ENCODE data around the gene IDH3B.

Gene IDH3B

DNA sequence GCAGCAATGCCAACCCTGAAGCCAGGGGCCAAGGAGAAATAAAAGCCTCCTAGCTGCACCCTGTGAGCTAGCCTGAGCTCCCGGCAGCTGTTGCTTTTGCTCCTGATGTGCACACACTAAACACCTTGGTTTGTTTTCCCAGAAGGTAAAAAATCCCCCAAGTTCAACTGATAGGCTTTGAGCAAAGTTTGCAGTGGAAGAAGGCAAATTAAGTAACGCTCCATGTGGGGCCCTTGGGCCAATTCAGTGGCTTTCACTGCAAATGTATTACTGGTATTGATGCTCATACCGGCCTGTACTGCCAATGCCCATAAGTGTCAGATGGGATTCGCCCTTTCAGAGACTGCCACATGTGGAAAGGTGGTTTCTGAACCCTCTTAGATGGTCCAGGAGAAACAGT, 9.4 kb upstream of the IDH3B start:
- no peaks in the 10 kb centered on the region for H3K79me2 ChIP-seq (ENCODE audit: insufficient read depth, low read length)
- no peaks in the 10 kb centered on the region for H3K4me1 ChIP-seq (ENCODE audit: insufficient read depth, low read length, severe bottlenecking)
- H3K27ac ChIP-seq (ENCODE audit: low read depth, low read length, poor library complexity, severe bottlenecking): no peak overlapping the region
- no peaks in the 10 kb centered on the region for H3F3A ChIP-seq (ENCODE audit: insufficient read depth, low read length)
- no peak overlapping the region for H2AFZ ChIP-seq (ENCODE audit: low read length)
- no peaks in the 10 kb centered on the region for H3K9me2 ChIP-seq (ENCODE audit: low read depth, low read length)
- H4K20me1 ChIP-seq (ENCODE audit: insufficient read depth, low read length): no peaks in the 10 kb centered on the region
- TF ChIP-seq CTCF (IDR thresholded peaks at IDR 0.05; ENCODE audit: low read length) (no peak), EZH2 (IDR thresholded peaks at IDR 0.05; ENCODE audit: borderline replicate concordance, low read length) (no peak)
- H3K4me2 ChIP-seq (ENCODE audit: low read length): no peak overlapping the region
- H3K36me3 ChIP-seq (ENCODE audit: insufficient read depth, low read length): no peaks in the 10 kb centered on the region
- H3K27me3 ChIP-seq (ENCODE audit: insufficient read depth, low read length): peaks cover 4% of the 10 kb centered on the region; the same call in 1 of the 2 replicates
- no peak overlapping the region for H3K4me3 ChIP-seq (ENCODE audit: low read depth, low read length, poor library complexity, severe bottlenecking)
- no peak overlapping the region for H3K9ac ChIP-seq (ENCODE audit: low read length)
- H3K9me3 ChIP-seq (ENCODE audit: low read length): no peaks in the 10 kb centered on the region

DNA sequence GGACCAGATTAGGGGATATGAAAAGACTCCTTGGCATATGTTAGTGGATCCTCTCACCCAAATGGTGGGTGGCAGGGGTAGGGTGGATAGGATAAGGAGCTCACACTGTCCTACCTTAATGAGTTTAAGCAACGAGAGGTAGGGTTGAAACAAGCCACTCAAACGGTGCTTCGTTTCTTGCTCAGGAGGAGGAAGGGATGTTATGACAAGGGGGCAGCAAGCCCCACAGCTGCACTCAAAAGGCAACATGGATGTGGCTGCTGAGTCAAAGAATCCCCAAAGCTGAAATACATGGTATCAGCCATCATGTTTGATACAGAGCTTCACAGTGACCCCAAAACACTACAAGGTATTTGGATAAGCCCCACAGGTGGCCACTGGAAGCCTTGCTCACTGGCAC, 8.4 kb upstream of the IDH3B start:
- no peaks in the 10 kb centered on the region for H4K20me1 ChIP-seq (ENCODE audit: insufficient read depth, low read length)
- no peak overlapping the region for H3K4me2 ChIP-seq (ENCODE audit: low read length)
- no peaks in the 10 kb centered on the region for H3K9me3 ChIP-seq (ENCODE audit: low read length)
- H3K79me2 ChIP-seq (ENCODE audit: insufficient read depth, low read length): no peaks in the 10 kb centered on the region
- no peaks in the 10 kb centered on the region for H3K4me1 ChIP-seq (ENCODE audit: insufficient read depth, low read length, severe bottlenecking)
- no peaks in the 10 kb centered on the region for H3K9me2 ChIP-seq (ENCODE audit: low read depth, low read length)
- no peak overlapping the region for H3K4me3 ChIP-seq (ENCODE audit: low read depth, low read length, poor library complexity, severe bottlenecking)
- TF ChIP-seq CTCF (IDR thresholded peaks at IDR 0.05; ENCODE audit: low read length) (no peak), EZH2 (IDR thresholded peaks at IDR 0.05; ENCODE audit: borderline replicate concordance, low read length) (no peak)
- no peak overlapping the region for H3K9ac ChIP-seq (ENCODE audit: low read length)
- no peak overlapping the region for H2AFZ ChIP-seq (ENCODE audit: low read length)
- peaks cover 4% of the 10 kb centered on the region; the same call in 1 of the 2 replicates for H3K27me3 ChIP-seq (ENCODE audit: insufficient read depth, low read length)
- H3K27ac ChIP-seq (ENCODE audit: low read depth, low read length, poor library complexity, severe bottlenecking): no peak overlapping the region
- H3F3A ChIP-seq (ENCODE audit: insufficient read depth, low read length): no peaks in the 10 kb centered on the region
- no peaks in the 10 kb centered on the region for H3K36me3 ChIP-seq (ENCODE audit: insufficient read depth, low read length)

DNA sequence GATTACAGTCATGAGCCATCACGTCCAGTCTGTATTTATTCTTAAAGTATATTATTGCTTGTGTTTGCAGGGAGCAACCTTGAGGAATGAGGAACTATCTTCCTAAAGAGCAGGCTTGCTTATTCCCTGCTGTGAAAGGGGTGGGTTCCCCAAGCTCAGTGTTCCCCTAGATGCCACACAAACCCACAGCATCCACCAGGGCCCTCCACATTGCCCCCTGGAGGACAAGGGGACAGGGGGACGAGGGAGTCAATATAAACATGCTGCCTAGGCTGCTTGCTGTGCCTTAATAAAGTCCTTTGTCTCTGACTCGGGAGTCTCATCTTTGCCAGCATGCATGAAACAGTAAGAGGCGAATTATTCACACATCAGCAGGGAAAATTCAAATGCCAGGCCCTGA, 8.0 kb upstream of the IDH3B start:
- no peak overlapping the region for H3K4me2 ChIP-seq (ENCODE audit: low read length)
- no peaks in the 10 kb centered on the region for H3K9me3 ChIP-seq (ENCODE audit: low read length)
- no peaks in the 10 kb centered on the region for H4K20me1 ChIP-seq (ENCODE audit: insufficient read depth, low read length)
- H2AFZ ChIP-seq (ENCODE audit: low read length): no peak overlapping the region
- no peaks in the 10 kb centered on the region for H3K9me2 ChIP-seq (ENCODE audit: low read depth, low read length)
- TF ChIP-seq CTCF (IDR thresholded peaks at IDR 0.05; ENCODE audit: low read length) (peak; percentile 33), EZH2 (IDR thresholded peaks at IDR 0.05; ENCODE audit: borderline replicate concordance, low read length) (no peak)
- H3K36me3 ChIP-seq (ENCODE audit: insufficient read depth, low read length): no peaks in the 10 kb centered on the region
- H3K79me2 ChIP-seq (ENCODE audit: insufficient read depth, low read length): no peaks in the 10 kb centered on the region
- H3K4me3 ChIP-seq (ENCODE audit: low read depth, low read length, poor library complexity, severe bottlenecking): no peak overlapping the region
- H3K27ac ChIP-seq (ENCODE audit: low read depth, low read length, poor library complexity, severe bottlenecking): no peak overlapping the region
- no peaks in the 10 kb centered on the region for H3K27me3 ChIP-seq (ENCODE audit: insufficient read depth, low read length)
- no peaks in the 10 kb centered on the region for H3K4me1 ChIP-seq (ENCODE audit: insufficient read depth, low read length, severe bottlenecking)
- no peak overlapping the region for H3K9ac ChIP-seq (ENCODE audit: low read length)
- H3F3A ChIP-seq (ENCODE audit: insufficient read depth, low read length): no peaks in the 10 kb centered on the region

Data from OCI-LY1 (cell line).